Fibroblast of mammary gland (primary cell): ENCODE results near the gene ACADS.

ENCODE experiments used
- DNase-seq: peaks from one replicate; pipeline ENCODE4 v3.0.0-alpha.2; 2010; ENCODE audit warnings: low read depth
- H3K4me3 ChIP-seq: 2 replicates; pipeline ENCODE4 v1.5.1; 2011; ENCODE audit warnings: low read depth, mild to moderate bottlenecking, low read length, moderate library complexity; ENCODE audit not compliant: control insufficient read depth
- TF ChIP-seq, protein P1 (sequence below): conservative IDR thresholded peaks from 2 replicates; pipeline ENCODE4 v1.5.1; 2011; ENCODE audit warnings: low read depth, low read length, inconsistent platforms; ENCODE audit not compliant: control insufficient read depth, insufficient read depth

ACADS gene

DNA sequence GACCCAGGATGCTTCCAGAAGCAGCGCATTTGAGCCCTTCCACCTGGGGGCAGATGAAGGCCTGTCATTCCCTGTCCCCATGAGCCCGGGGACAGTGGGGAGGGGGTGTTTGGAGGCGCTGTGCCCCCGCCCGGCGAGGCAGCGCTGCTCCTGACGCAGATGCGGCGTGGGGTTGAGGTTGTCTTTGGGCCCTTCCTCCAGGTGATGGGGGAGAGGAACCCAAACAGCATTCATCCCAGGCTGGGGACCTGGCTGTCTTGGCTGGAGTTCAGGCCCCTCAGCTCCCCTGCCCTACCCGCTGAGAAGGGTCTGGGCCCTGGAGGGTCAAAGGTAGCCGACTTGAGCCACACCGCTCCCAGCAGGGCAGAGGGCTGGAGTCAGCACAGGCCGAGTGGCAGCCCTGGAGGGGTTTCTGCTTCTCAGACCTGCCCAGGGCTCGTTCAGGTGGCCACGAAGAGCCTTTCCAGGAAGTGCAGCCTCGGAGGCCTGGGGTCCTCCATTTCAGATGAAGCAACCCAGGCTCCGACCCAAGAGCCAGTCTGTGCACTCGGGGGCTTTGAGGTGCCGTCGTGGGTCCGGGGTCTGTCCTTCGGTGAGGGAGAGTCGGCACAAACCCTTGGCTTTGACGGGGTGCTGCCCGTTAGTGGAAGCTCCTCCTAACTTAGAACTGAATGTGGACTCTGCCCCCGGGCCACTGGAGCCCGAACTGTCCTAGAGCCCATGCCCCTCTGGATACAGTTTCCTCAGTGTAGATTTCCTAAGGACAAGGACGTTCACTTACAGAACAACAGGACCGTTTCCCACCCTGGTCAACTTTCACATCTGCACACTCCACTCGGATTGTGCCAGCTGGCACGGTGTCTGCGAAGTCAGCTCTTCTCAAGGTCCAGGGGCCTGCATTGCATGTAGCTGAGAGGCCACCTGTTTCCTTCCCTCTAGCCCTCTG, 16.1 kb downstream of the ACADS start:
- DNase-seq = no peak
- H3K4me3 ChIP-seq = no peak overlapping the region
- TF ChIP-seq, protein P1, sequence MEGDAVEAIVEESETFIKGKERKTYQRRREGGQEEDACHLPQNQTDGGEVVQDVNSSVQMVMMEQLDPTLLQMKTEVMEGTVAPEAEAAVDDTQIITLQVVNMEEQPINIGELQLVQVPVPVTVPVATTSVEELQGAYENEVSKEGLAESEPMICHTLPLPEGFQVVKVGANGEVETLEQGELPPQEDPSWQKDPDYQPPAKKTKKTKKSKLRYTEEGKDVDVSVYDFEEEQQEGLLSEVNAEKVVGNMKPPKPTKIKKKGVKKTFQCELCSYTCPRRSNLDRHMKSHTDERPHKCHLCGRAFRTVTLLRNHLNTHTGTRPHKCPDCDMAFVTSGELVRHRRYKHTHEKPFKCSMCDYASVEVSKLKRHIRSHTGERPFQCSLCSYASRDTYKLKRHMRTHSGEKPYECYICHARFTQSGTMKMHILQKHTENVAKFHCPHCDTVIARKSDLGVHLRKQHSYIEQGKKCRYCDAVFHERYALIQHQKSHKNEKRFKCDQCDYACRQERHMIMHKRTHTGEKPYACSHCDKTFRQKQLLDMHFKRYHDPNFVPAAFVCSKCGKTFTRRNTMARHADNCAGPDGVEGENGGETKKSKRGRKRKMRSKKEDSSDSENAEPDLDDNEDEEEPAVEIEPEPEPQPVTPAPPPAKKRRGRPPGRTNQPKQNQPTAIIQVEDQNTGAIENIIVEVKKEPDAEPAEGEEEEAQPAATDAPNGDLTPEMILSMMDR = no peak

DNA sequence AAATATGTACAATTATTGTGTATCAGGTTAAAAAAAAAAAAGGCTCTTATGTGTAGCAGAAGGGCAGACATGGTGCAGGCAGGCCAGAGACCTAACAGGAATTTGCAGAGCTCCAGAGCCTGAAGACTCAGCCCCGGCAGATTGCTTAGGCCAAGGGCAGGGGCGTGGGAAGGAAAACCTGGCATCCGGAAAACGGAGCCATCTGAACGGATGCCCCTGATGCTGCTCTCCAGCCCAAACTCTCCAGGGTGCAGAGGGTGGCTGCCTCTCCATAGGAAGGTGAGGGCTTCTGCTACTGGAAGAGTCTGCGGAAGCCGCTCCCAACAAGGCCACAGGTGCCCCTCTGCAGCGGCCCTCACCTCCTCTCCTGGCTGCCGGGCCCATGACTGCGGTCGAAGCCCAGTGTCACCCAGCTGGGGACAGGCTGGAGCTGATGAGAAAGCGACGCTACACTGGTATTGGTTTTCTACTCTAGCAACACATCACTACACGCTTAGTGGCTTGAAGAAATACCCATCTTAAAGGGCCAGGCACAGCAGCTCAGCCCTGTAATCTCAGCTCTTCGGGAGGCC, 19.4 kb downstream of the ACADS start:
- DNase-seq = no peak
- H3K4me3 ChIP-seq = no peak overlapping the region
- TF ChIP-seq, protein P1 = no peak

DNA sequence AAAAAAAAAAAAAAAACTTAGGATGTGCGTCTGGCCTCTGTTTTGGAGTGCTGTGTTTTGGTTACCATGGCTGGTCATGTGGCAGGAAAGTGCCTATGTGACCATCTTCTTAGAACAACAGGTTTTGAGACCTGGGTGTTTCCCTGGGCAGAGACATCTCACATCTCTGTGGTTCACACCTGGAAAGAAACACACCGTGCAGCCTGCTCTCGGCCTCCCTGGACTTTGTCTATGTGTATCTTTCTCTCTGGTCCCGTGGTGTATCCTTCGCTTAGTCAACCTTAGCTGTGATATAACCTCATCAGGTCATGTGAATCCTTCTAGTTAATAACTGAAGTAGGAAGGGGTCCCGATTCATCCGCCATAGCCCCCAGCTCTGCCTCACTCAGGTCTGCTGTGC, 22.6 kb downstream of the ACADS start:
- TF ChIP-seq, protein P1 = no peak
- DNase-seq = no peak
- no peak overlapping the region for H3K4me3 ChIP-seq

DNA sequence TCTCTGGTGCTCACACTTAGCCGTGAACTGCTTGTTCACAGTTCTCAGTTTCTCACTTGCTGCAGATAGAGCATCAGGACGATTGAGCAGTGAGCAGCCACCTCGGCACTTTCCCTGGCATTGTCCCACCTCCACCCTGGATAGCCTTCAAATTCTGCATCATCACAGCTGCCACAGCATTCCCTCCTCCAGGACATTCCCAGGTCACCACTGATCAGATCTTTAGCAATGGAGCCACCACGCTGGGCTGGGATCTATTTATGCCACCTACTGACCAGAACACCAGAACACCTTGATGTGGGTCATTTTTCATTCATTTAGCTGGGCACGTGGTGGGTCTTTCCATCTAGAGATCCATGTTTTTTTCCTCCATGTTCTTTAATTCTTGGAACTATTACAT, 23.6 kb downstream of the ACADS start:
- no peak for DNase-seq
- H3K4me3 ChIP-seq = no peak overlapping the region
- TF ChIP-seq, protein P1 = no peak

DNA sequence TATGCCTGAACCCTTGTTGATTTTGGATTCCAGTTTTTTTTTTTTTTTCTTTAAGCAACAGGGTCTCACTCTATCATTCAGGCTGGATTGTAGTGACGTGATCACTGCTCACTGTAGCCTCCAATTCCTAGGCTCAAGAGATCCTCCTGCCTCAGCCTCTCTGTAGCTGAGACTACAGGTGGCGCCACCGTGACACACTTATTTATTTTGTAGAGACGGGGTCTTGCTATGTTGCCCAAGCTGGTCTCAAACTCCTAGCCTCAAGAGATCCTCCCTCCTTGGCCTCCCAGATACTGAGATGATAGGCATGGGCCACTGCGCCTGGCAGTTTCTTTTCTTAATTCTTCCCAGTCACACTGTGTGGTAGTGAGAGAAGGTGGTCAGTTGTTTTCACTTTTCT, 25.2 kb downstream of the ACADS start:
- DNase-seq = no peak
- H3K4me3 ChIP-seq = no peak overlapping the region
- TF ChIP-seq, protein P1 = no peak

DNA sequence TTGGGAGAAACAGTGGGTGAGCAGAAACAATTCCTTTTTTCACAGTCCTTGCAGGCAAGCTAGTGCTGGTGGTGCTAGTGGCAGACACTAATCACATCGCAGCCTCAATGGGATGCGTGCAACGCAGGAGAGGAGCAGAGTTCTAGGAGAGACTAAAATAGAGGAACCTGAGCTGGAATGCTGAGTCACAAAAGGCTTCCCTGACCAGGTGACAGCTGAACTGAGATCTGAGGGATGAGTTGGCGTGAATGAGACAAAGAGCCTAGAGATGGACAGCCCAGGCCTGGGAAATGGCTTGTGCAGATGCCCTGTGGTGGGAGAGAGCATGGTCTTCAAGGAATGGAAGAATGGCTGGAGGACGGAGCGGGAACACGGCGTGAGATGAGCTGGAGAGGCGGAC, 25.8 kb downstream of the ACADS start:
- DNase-seq = no peak
- no peak overlapping the region for H3K4me3 ChIP-seq
- TF ChIP-seq, protein P1 = no peak
